Gastrocnemius medialis (tissue), 4 donors: ENCODE results near the gene EWSR1. TPM values are rescaled to one million over a fixed set of nuclear protein-coding genes. Genes with fewer than 3 reads are reported as not detected.
A peak's percentile ranks its signal among the peaks of the same experiment; 100 is the strongest.

Source experiments
- ATAC-seq, 2 donors: fragments of 150-250 bp; one replicate each; pipeline ENCODE4 v1.9.1; 2016
- DNase-seq, 2 donors: peaks; one replicate each; pipeline ENCODE4 v3.0.0-alpha.2; 2019
- H3K27ac ChIP-seq, 4 donors: fragments of 200-600 bp; sonication (generic); 1 replicate in 1 of 4; 2 replicates in 3 of 4; pipeline ENCODE4 v1.5.1; 2016 to 2018; ENCODE audit warnings: mild to moderate bottlenecking in 2 of 4, moderate library complexity in 1 of 4
- H3K27me3 ChIP-seq, 3 donors: fragments of 200-600 bp; sonication (generic) in 2 of 3; 1 replicate in 1 of 3; 2 replicates in 2 of 3; pipeline versions ENCODE4 v1.5.1 to v1.6.0; 2016 to 2019; ENCODE audit warnings: mild to moderate bottlenecking in 1 of 3, moderate library complexity in 1 of 3
- H3K36me3 ChIP-seq, 2 donors: fragments of 200-600 bp; sonication (generic) in 1 of 2; one replicate each; pipeline ENCODE4 v1.5.1; 2017 to 2018
- H3K4me1 ChIP-seq, 2 donors: fragments of 200-600 bp; sonication (generic) in 1 of 2; one replicate each; pipeline ENCODE4 v1.5.1; 2016 to 2017; ENCODE audit warnings: mild to moderate bottlenecking in 2 of 2
- H3K4me3 ChIP-seq, 4 donors: fragments of 200-600 bp; sonication (generic) in 3 of 4; 1 replicate in 1 of 4; 2 replicates in 3 of 4; pipeline ENCODE4 v1.5.1; 2016 to 2019; ENCODE audit warnings: mild to moderate bottlenecking in 2 of 4
- H3K9me3 ChIP-seq, 3 donors: fragments of 200-600 bp; sonication (generic) in 2 of 3; 1 replicate in 1 of 3; 2 replicates in 2 of 3; pipeline ENCODE4 v1.5.1; 2016 to 2019
- POLR2A ChIP-seq, 2 donors: fragments of 450-650 bp; IDR thresholded peaks; one replicate each; pipeline ENCODE4 v1.6.1; 2017; ENCODE audit warnings: antibody characterized with exemption in 2 of 2, mild to moderate bottlenecking in 2 of 2, moderate library complexity in 2 of 2
- in situ Hi-C, 4 donors: fragments of 200-750 bp; cut with MboI; loops; one replicate each; pipeline versions ENCODE4 v1.15.0 to v1.8.0; 2017; ENCODE audit warnings: low sequenced_read_pairs in 4 of 4
- intact Hi-C: fragments of 100-400 bp; cut with DNase I; formaldehyde crosslinking; loops from one replicate; pipeline ENCODE4 v1.15.1; 2023; ENCODE audit warnings: low total_unique reads
- total RNA-seq, 4 donors: library from RNA; depleted of rRNA; stranded (reverse); fragments of >200 nt; gene quantifications; one replicate each; pipeline versions ENCODE4 v1.1.0 to v1.2.3, GENCODE V29; 2016
- TF ChIP-seq, protein P1 (sequence below), 5 experiments: fragments of 450-650 bp in 3 of 5; fragments of 200-600 bp in 2 of 5; sonication (generic) in 2 of 5; IDR thresholded peaks in 4 of 5; conservative IDR thresholded peaks in 1 of 5; 1 replicate in 4 of 5; 2 replicates in 1 of 5; pipeline ENCODE4 v1.5.1; 2016 to 2019; ENCODE audit warnings: antibody characterized with exemption in 5 of 5, mild to moderate bottlenecking in 3 of 5, moderate library complexity in 3 of 5

The EWSR1 gene
- total RNA-seq, 4 donors from 2014 or later, result 192 to 269 (median 202) TPM

DNA sequence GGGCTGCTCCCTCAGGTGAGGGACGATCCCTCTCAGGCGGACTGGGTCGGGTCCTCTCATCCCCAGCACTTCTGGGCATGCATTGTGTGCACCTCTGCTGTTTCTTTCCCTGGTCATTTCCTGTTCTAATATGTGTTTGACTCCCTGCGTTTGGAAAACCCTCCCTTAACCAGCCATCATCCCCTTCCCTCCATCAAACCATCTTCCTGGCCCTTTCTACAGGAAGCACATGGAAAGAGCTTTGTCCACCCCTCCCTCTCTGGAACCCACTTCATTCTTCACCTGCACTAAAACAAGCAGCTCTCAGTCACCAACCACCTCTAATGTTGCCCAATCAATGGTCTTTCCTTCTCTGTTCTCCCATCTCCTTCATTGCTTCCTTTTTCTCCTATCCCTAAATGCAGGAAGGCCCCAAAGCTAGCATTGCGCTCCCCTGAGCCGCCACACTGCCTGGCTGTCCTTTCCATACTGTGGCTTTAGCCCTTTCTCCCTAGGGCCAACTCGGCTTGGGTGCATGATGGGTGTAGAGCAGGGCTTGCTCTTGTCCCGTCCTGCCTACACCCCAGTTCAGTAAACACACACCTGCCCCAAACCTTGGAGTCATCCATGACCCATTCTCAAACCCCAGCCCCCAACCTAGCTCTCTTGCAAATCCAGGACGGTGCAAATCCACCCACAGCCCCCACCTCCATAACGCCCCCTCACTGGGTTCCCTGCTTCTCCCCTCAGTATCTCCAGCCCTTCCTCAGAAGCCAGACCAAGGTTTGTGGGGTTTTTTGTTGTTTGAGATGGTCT, 32.9 kb downstream of the EWSR1 start:
- H3K27me3 ChIP-seq, result no peaks in the 10 kb centered on the region
- peaks cover 7 to 50% of the 10 kb centered on the region in 2 donors for H3K36me3 ChIP-seq
- H3K4me1 ChIP-seq, result peaks cover 0 to 7% of the 10 kb centered on the region in 2 donors
- DNase-seq (no peak), ATAC-seq (peak in 1 of 2 donors; percentile 7)
- H3K4me3 ChIP-seq, result no peak overlapping the region
- intact Hi-C loops, result no loop called here
- no peaks in the 10 kb centered on the region for H3K9me3 ChIP-seq
- no peak overlapping the region for H3K27ac ChIP-seq
- in situ Hi-C loops, result loop anchor here in 1 of 4 donors (10.0 kb wide), 1 partner anchor 94 kb away; no protein-coding TSS in a partner anchor
- TF ChIP-seq, protein P1, sequence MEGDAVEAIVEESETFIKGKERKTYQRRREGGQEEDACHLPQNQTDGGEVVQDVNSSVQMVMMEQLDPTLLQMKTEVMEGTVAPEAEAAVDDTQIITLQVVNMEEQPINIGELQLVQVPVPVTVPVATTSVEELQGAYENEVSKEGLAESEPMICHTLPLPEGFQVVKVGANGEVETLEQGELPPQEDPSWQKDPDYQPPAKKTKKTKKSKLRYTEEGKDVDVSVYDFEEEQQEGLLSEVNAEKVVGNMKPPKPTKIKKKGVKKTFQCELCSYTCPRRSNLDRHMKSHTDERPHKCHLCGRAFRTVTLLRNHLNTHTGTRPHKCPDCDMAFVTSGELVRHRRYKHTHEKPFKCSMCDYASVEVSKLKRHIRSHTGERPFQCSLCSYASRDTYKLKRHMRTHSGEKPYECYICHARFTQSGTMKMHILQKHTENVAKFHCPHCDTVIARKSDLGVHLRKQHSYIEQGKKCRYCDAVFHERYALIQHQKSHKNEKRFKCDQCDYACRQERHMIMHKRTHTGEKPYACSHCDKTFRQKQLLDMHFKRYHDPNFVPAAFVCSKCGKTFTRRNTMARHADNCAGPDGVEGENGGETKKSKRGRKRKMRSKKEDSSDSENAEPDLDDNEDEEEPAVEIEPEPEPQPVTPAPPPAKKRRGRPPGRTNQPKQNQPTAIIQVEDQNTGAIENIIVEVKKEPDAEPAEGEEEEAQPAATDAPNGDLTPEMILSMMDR (IDR thresholded peaks at IDR 0.05 in 4 of 5, conservative IDR thresholded peaks at IDR 0.05 in 1 of 5), result no peak
- no peak for TF ChIP-seq POLR2A (IDR thresholded peaks at IDR 0.05)

DNA sequence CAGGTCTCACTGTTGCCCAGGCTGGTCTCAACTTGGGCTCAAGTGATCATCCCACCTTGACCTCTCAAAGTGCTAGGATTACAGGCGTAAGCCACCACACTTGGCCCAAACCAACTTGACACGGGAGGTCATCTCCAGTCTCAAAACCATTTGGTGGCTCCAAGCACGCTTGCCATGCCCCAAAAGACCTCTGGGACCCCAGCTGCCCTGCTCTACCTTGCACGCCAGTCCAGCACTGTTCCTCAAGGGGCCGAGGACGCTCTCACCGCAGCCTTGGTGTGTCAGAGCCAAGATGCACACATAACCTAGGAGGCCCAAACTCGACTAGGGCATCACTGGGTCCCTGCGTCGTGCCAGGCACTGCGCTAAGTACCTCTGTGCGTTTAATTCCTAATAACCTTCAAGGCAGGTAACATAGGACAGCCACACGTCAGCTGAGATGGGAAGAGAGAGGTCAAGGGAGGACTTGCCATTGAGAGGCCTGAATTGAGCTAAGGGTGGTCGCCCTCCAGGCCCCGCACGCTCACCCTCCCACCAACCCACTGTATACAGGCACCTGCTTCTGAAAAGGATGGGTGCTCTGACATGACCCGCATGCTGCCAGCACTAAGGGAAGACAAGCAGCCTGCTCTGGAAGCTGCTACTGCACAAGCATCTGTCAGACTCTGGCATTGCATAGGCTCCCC, 33.8 kb downstream of the EWSR1 start:
- Histone ChIP-seq H3K27ac (peak overlapping the region in 2 of 4 donors; percentile 33 to 35), H3K4me3 (no peak overlapping the region), H3K9me3 (no peaks in the 10 kb centered on the region), H3K4me1 (peaks cover 0 to 7% of the 10 kb centered on the region in 2 donors), H3K27me3 (no peaks in the 10 kb centered on the region), H3K36me3 (peaks cover under 1 to 42% of the 10 kb centered on the region in 2 donors)
- intact Hi-C loops (no loop called here), in situ Hi-C loops (loop anchor here in 1 of 4 donors (10.0 kb wide), 1 partner anchor 93 kb away; no protein-coding TSS in a partner anchor)
- DNase-seq, result no peak
- no peak for ATAC-seq
- TF ChIP-seq, protein P1 (IDR thresholded peaks at IDR 0.05 in 4 of 5, conservative IDR thresholded peaks at IDR 0.05 in 1 of 5), result no peak
- no peak for TF ChIP-seq POLR2A (IDR thresholded peaks at IDR 0.05)

DNA sequence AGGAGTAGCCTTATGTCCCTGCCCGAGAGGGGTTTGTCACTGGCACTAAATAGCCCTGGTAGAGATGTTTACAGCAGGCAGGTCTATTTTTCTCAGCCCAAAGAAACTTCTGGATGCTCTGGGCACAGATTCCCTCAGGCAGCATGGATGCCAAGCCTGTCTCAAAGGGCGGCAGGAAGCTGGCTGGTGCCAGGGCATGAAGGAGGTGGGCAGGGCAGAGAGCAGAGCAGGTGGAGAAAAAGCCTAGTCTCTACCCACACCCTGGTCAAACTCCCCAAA, 34.3 kb downstream of the EWSR1 start:
- TF ChIP-seq POLR2A (IDR thresholded peaks at IDR 0.05), result no peak
- TF ChIP-seq, protein P1 (IDR thresholded peaks at IDR 0.05 in 4 of 5, conservative IDR thresholded peaks at IDR 0.05 in 1 of 5), result no peak
- Histone ChIP-seq H3K4me3 (no peak overlapping the region), H3K4me1 (peaks cover under 1 to 10% of the 10 kb centered on the region in 2 donors), H3K27ac (peak overlapping the region in 3 of 4 donors; percentile 20 to 35 (median 33)), H3K9me3 (no peaks in the 10 kb centered on the region), H3K27me3 (no peaks in the 10 kb centered on the region), H3K36me3 (peaks cover 0 to 37% of the 10 kb centered on the region in 2 donors)
- DNase-seq, result no peak
- in situ Hi-C loops (loop anchor here in 1 of 4 donors (10.0 kb wide), 1 partner anchor 92 kb away; no protein-coding TSS in a partner anchor), intact Hi-C loops (no loop called here)
- ATAC-seq, result no peak

DNA sequence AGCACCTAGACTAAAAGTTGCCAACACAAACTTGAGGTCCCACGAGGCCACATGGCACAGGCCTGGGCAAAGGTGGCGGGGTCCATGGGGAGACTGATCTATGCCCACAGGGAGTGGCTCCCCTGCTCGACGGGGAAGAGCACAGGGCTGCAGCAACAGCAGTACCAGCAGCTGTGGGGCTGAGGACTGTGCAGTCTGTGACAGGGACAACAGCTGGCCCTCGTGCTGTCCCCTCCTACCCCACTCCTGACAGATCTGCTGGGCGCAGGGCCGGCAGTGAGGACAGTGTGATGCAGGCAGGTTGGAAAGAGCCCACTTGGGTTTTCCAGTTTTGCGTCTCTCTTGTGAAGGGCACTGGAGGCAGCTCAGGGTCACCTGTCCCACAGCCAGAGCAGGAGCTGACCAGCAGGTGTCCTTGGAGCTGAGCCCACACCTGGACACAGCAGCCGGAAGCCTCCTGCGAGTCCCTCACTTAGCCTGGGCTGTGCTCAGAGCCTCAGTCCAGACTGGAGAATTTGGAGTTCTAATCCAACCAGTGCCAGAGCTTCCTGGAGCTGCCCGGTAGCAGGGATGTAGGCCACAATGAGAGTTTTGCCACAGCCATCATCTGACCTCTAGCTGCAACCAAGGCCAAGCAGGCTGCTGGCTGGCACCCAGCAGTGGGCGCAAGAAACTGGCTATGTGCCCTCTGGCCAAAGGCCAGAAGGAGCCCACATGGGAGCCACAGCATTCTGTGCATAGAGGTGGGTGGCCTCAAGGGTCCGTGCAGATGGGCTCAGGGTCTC, 34.8 kb downstream of the EWSR1 start:
- in situ Hi-C loops, result loop anchor here in 1 of 4 donors (10.0 kb wide), 1 partner anchor 92 kb away; no protein-coding TSS in a partner anchor
- DNase-seq, result peak in 1 of 2 donors; percentile 43
- no peak for TF ChIP-seq POLR2A (IDR thresholded peaks at IDR 0.05)
- TF ChIP-seq, protein P1 (IDR thresholded peaks at IDR 0.05 in 4 of 5, conservative IDR thresholded peaks at IDR 0.05 in 1 of 5), result no peak
- Histone ChIP-seq H3K36me3 (peaks cover 0 to 32% of the 10 kb centered on the region in 2 donors), H3K27ac (peak overlapping the region; percentile 3 to 35 (median 26)), H3K9me3 (no peaks in the 10 kb centered on the region), H3K4me1 (peaks cover 6 to 16% of the 10 kb centered on the region in 2 donors), H3K27me3 (no peaks in the 10 kb centered on the region), H3K4me3 (no peak overlapping the region)
- intact Hi-C loops, result no loop called here
- no peak for ATAC-seq
